ENCODE results near the gene SMIM38. TPM values are rescaled to one million over a fixed set of nuclear protein-coding genes. Genes with fewer than 3 reads are reported as not detected.

The SMIM38 gene
- total RNA-seq, 1 donor from 2014 or later, result not detected

DNA sequence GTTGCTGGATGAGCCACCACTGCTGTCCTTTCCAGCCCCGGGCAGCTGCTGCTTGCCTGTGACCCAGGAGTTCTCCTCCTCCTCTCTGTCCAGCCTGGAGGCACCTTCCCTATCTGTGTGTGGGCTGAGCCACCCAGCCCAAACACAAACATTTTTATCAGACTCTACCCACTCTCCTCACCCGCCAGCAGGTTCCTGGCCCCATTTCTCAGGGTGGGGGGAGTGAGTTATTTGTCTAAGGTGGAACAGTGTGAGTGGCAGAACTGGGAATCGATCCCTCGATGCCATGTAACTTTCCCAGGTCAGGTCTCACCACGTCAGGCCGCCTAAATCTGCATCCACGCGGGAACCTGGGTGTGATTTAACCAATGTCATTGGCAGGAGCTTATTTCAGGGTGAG, 20.8 kb upstream of the SMIM38 start:
- no peak overlapping the region for H3K4me3 Mint-ChIP-seq (ENCODE audit: unreplicated experiment)
- Histone ChIP-seq H3K4me3 (ENCODE audit: insufficient read depth, low read depth, low read length) (no peak overlapping the region), H3K9ac (ENCODE audit: low read length) (no peak overlapping the region), H2AFZ (ENCODE audit: low read depth, low read length) (no peak overlapping the region), H3K27me3 (ENCODE audit: insufficient read depth, low read length) (no peaks in the 10 kb centered on the region), H3K27ac (ENCODE audit: low read depth, low read length) (no peak overlapping the region), H3K36me3 (ENCODE audit: insufficient read depth, low read length) (no peaks in the 10 kb centered on the region), H4K20me1 (ENCODE audit: insufficient read depth, low read length) (no peaks in the 10 kb centered on the region), H3K4me1 (ENCODE audit: insufficient read depth, low read length) (peaks cover 18% of the 10 kb centered on the region), H3K4me2 (ENCODE audit: low read length) (no peak overlapping the region), H3K79me2 (ENCODE audit: insufficient read depth, low read length) (no peaks in the 10 kb centered on the region), H3K9me3 (ENCODE audit: insufficient read depth, low read depth, low read length) (peaks cover 7% of the 10 kb centered on the region)
- H3K9me3 Mint-ChIP-seq (ENCODE audit: unreplicated experiment), result peaks cover 25% of the 10 kb centered on the region
- peaks cover 26% of the 10 kb centered on the region for H3K27me3 Mint-ChIP-seq (ENCODE audit: low read depth, unreplicated experiment)
- H3K4me1 Mint-ChIP-seq (ENCODE audit: low read depth, unreplicated experiment), result peaks cover 7% of the 10 kb centered on the region
- no peak for DNase-seq (ENCODE audit: low read depth)
- peaks cover 2% of the 10 kb centered on the region for H3K36me3 Mint-ChIP-seq (ENCODE audit: low read depth, unreplicated experiment)
- H3K27ac Mint-ChIP-seq (ENCODE audit: unreplicated experiment), result no peak overlapping the region
- no peak for FAIRE-seq
- TF ChIP-seq EZH2 (IDR thresholded peaks at IDR 0.05; ENCODE audit: insufficient read depth, low read length), result no peak
- TF ChIP-seq, protein P1, sequence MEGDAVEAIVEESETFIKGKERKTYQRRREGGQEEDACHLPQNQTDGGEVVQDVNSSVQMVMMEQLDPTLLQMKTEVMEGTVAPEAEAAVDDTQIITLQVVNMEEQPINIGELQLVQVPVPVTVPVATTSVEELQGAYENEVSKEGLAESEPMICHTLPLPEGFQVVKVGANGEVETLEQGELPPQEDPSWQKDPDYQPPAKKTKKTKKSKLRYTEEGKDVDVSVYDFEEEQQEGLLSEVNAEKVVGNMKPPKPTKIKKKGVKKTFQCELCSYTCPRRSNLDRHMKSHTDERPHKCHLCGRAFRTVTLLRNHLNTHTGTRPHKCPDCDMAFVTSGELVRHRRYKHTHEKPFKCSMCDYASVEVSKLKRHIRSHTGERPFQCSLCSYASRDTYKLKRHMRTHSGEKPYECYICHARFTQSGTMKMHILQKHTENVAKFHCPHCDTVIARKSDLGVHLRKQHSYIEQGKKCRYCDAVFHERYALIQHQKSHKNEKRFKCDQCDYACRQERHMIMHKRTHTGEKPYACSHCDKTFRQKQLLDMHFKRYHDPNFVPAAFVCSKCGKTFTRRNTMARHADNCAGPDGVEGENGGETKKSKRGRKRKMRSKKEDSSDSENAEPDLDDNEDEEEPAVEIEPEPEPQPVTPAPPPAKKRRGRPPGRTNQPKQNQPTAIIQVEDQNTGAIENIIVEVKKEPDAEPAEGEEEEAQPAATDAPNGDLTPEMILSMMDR (IDR thresholded peaks at IDR 0.05; ENCODE audit: insufficient read depth, low read depth, low read length), result no peak

DNA sequence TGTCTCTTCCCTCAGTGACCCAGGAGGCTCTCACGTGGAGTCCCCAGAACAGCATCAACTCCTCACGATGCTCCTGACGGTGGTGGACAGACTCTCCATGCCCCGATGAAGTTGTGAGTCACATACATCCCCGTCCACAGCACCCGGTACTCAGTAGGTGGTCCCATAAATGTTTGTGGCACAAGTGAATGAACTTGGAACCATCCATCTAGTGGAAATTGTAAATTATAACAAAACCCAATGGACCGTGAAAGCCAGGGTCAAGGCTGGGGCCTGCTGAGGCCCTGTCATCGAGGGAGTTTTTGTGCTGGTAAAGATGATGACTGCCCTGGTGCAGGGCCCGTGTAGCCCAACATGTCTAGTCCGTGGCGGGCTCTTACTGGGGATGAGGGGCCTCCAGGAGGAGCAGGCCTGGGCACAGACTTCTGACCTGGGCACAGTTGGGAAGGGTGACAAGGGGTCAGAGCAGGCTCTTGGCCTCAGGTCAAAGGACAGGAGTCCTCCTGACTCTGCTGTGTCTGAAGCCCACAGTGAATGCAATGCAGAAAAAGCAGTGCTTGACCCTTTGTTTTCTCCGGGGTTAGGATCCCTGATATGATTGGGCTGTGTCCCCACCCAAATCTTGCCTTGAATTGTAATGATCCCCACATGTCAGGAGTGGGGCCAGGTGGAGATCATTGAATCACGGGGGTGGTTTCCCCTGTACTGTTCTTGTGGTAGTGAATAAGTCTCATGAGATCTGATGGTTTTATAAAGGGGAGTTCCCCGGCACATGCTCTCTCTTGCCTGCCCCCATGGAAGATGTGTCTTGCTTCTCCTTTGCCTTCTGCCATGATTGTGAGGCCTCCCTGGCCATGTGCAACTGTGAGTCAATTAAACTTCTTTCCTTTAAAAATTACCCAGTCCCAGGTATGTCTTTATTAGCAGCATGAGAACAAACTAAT, 20.0 kb upstream of the SMIM38 start:
- no peak overlapping the region for H3K4me3 Mint-ChIP-seq (ENCODE audit: unreplicated experiment)
- Histone ChIP-seq H3K4me3 (ENCODE audit: insufficient read depth, low read depth, low read length) (no peak overlapping the region), H3K27ac (ENCODE audit: low read depth, low read length) (no peak overlapping the region), H3K9me3 (ENCODE audit: insufficient read depth, low read depth, low read length) (peaks cover 7% of the 10 kb centered on the region), H3K4me1 (ENCODE audit: insufficient read depth, low read length) (peaks cover 15% of the 10 kb centered on the region), H3K9ac (ENCODE audit: low read length) (no peak overlapping the region), H2AFZ (ENCODE audit: low read depth, low read length) (no peak overlapping the region), H3K36me3 (ENCODE audit: insufficient read depth, low read length) (no peaks in the 10 kb centered on the region), H3K27me3 (ENCODE audit: insufficient read depth, low read length) (no peaks in the 10 kb centered on the region), H4K20me1 (ENCODE audit: insufficient read depth, low read length) (no peaks in the 10 kb centered on the region), H3K4me2 (ENCODE audit: low read length) (no peak overlapping the region), H3K79me2 (ENCODE audit: insufficient read depth, low read length) (no peaks in the 10 kb centered on the region)
- peaks cover 25% of the 10 kb centered on the region for H3K9me3 Mint-ChIP-seq (ENCODE audit: unreplicated experiment)
- H3K27me3 Mint-ChIP-seq (ENCODE audit: low read depth, unreplicated experiment), result peaks cover 26% of the 10 kb centered on the region
- no peak overlapping the region for H3K27ac Mint-ChIP-seq (ENCODE audit: unreplicated experiment)
- DNase-seq (ENCODE audit: low read depth) (no peak), FAIRE-seq (no peak)
- H3K4me1 Mint-ChIP-seq (ENCODE audit: low read depth, unreplicated experiment), result peaks cover 7% of the 10 kb centered on the region
- TF ChIP-seq, protein P1 (IDR thresholded peaks at IDR 0.05; ENCODE audit: insufficient read depth, low read depth, low read length), result no peak
- TF ChIP-seq EZH2 (IDR thresholded peaks at IDR 0.05; ENCODE audit: insufficient read depth, low read length), result no peak
- H3K36me3 Mint-ChIP-seq (ENCODE audit: low read depth, unreplicated experiment), result peaks cover 2% of the 10 kb centered on the region

DNA sequence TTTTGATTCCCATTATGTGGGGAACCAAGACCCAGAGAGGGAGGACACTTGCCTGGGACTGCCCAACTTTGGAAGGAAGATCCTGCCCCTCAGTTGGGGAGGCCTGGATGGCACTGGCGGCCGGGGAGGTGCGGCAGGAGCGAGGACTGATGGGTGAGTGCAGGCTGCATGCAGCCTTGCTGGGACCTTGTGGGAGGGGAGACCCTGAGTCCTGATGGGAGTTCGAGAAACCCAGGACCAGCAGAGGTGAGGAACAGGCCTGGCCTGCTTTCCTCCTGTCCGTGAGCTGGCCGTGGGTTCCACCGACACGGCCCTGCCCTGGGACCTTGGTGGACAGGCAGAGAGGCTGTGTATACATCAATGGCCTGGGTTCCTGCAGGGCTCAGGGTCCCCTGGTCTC, 19.3 kb upstream of the SMIM38 start:
- DNase-seq (ENCODE audit: low read depth) (no peak), FAIRE-seq (no peak)
- Mint-ChIP-seq H3K36me3 (ENCODE audit: low read depth, unreplicated experiment) (peaks cover 2% of the 10 kb centered on the region), H3K27me3 (ENCODE audit: low read depth, unreplicated experiment) (peaks cover 31% of the 10 kb centered on the region), H3K27ac (ENCODE audit: unreplicated experiment) (no peak overlapping the region), H3K4me1 (ENCODE audit: low read depth, unreplicated experiment) (peaks cover 5% of the 10 kb centered on the region), H3K4me3 (ENCODE audit: unreplicated experiment) (no peak overlapping the region), H3K9me3 (ENCODE audit: unreplicated experiment) (peaks cover 25% of the 10 kb centered on the region)
- H2AFZ ChIP-seq (ENCODE audit: low read depth, low read length), result no peak overlapping the region
- H3K9me3 ChIP-seq (ENCODE audit: insufficient read depth, low read depth, low read length), result peaks cover 7% of the 10 kb centered on the region
- H3K4me2 ChIP-seq (ENCODE audit: low read length), result no peak overlapping the region
- no peak overlapping the region for H3K4me3 ChIP-seq (ENCODE audit: insufficient read depth, low read depth, low read length)
- no peaks in the 10 kb centered on the region for H3K79me2 ChIP-seq (ENCODE audit: insufficient read depth, low read length)
- H3K9ac ChIP-seq (ENCODE audit: low read length), result no peak overlapping the region
- H3K27ac ChIP-seq (ENCODE audit: low read depth, low read length), result no peak overlapping the region
- H4K20me1 ChIP-seq (ENCODE audit: insufficient read depth, low read length), result no peaks in the 10 kb centered on the region
- H3K4me1 ChIP-seq (ENCODE audit: insufficient read depth, low read length), result peaks cover 8% of the 10 kb centered on the region
- no peaks in the 10 kb centered on the region for H3K36me3 ChIP-seq (ENCODE audit: insufficient read depth, low read length)
- TF ChIP-seq, protein P1 (IDR thresholded peaks at IDR 0.05; ENCODE audit: insufficient read depth, low read depth, low read length), result no peak
- TF ChIP-seq EZH2 (IDR thresholded peaks at IDR 0.05; ENCODE audit: insufficient read depth, low read length), result no peak
- no peaks in the 10 kb centered on the region for H3K27me3 ChIP-seq (ENCODE audit: insufficient read depth, low read length)
